Measurements from ENCODE around the gene C11orf16.
"Not testable (repeated sequence)": the region's sequence is repeated elsewhere in the genome, so short reads cannot be mapped to it uniquely, and the experiment has no call there.

C11orf16 gene

GRCh38 chr11:8891185-8891584 is 41.6 kb downstream of the C11orf16 start:
- H3K36me3 Mint-ChIP-seq, CTCF ChIA-PET, H3K4me3 Mint-ChIP-seq, H3K9me3 Mint-ChIP-seq, H3K27ac Mint-ChIP-seq, DNase-seq, H3K4me1 Mint-ChIP-seq: not testable (repeated sequence)
- H3K27me3 Mint-ChIP-seq = peaks cover 15% of the 10 kb centered on the region

- Mint-ChIP-seq H3K27me3 (peaks cover 25% of the 10 kb centered on the region), H3K4me1 (no peaks in the 10 kb centered on the region), H3K36me3 (no peaks in the 10 kb centered on the region), H3K4me3 (no peak overlapping the region), H3K27ac (no peak overlapping the region), H3K9me3 (peaks cover 6% of the 10 kb centered on the region)
- DNase-seq = no peak
- CTCF ChIA-PET = no interaction called here
Measured at GRCh38 chr11:8886322-8886721, 46.4 kb downstream of the C11orf16 start.

GRCh38 chr11:8881585-8881984 is 51.2 kb downstream of the C11orf16 start:
- H3K27me3 Mint-ChIP-seq = peaks cover 28% of the 10 kb centered on the region
- not testable (repeated sequence) for DNase-seq, H3K4me1 Mint-ChIP-seq, H3K9me3 Mint-ChIP-seq, H3K4me3 Mint-ChIP-seq, H3K27ac Mint-ChIP-seq, H3K36me3 Mint-ChIP-seq
- CTCF ChIA-PET = interaction anchor here (0.7 kb wide), 1 partner anchor 53 kb away, joined by 3 read pairs; no protein-coding TSS in a partner anchor

GRCh38 chr11:8878771-8879170 is 54.0 kb downstream of the C11orf16 start:
- no peaks in the 10 kb centered on the region for H3K36me3 Mint-ChIP-seq
- H3K27ac Mint-ChIP-seq = no peak overlapping the region
- peaks cover 6% of the 10 kb centered on the region for H3K4me1 Mint-ChIP-seq
- H3K27me3 Mint-ChIP-seq = peaks cover 43% of the 10 kb centered on the region
- DNase-seq = no peak
- H3K9me3 Mint-ChIP-seq = no peaks in the 10 kb centered on the region
- no peak overlapping the region for H3K4me3 Mint-ChIP-seq
- CTCF ChIA-PET = no interaction called here

DNA sequence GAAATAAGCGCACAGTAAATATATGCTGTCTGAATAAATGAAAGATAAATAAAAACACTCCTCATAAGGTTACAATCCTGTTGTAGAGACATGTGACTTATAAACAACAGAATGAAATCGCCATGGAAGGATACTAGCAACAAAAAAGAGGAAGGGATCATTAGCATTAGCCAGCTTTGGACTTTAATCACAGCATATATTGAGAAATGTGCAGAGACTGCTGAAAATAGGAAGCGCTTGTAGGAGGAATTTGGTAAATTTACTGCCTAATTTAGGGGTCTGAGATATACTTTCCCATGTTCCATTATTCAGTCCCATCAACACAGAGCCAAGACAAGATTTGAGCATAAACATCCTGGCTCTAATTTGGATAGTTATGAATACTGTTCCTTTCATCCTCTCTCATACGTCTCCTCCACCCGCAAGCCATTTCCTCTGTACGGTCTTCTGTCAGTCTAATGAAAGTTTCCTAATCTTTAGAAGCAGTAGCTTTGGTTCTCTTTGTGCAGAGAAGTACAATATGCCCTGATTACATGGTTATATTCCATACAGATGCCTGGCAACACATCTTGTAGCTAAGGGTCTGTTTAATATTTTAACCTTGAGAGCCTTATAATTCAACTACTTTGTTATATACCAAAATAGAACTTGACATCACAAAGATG is 58.9 kb downstream of the C11orf16 start:
- no peak overlapping the region for H3K27ac Mint-ChIP-seq
- no peak overlapping the region for H3K4me3 Mint-ChIP-seq
- peaks cover 16% of the 10 kb centered on the region for H3K4me1 Mint-ChIP-seq
- CTCF ChIA-PET = no interaction called here
- H3K36me3 Mint-ChIP-seq = no peaks in the 10 kb centered on the region
- H3K9me3 Mint-ChIP-seq = no peaks in the 10 kb centered on the region
- H3K27me3 Mint-ChIP-seq = peaks cover 59% of the 10 kb centered on the region
- peak; percentile 29 for DNase-seq

- DNase-seq = no peak
- no peaks in the 10 kb centered on the region for H3K36me3 Mint-ChIP-seq
- peaks cover 73% of the 10 kb centered on the region for H3K27me3 Mint-ChIP-seq
- H3K27ac Mint-ChIP-seq = no peak overlapping the region
- H3K4me1 Mint-ChIP-seq = peaks cover 16% of the 10 kb centered on the region
- no peaks in the 10 kb centered on the region for H3K9me3 Mint-ChIP-seq
- H3K4me3 Mint-ChIP-seq = peak overlapping the region; percentile 61
- CTCF ChIA-PET = no interaction called here
Measured at GRCh38 chr11:8871962-8872361, 60.8 kb downstream of the C11orf16 start.

DNA sequence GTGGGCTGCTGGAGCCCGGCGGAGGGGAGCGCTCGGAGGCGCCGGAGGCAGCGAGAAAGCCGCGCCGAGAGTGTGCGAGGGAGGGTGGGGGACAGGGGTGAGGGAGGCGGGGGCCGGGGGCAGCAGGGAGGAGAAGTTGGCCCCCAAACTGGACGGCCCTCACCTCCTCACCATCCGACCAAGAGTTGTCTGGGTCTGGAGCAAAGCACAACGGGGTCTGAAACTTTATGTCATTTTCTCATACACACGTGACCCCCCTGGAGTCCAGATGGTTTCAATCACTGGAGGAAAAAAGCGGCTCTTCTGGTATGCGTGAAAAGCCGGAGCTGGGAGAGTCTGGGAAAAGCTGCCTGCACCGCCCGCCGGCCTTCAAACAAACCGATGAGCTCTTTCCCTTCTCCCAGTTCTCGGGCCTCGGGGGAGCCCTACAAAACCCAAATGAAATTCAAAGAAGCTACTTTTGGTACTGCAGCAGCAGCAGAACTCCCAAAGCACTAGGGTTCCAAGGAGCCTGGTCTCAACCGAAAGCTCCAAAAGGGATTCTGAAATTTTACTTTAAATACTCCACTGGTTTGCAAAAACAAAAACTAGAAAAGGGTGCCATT is 61.5 kb downstream of the C11orf16 start:
- Mint-ChIP-seq H3K4me3 (peak overlapping the region; percentile 61), H3K4me1 (peaks cover 16% of the 10 kb centered on the region), H3K9me3 (no peaks in the 10 kb centered on the region), H3K27me3 (peaks cover 72% of the 10 kb centered on the region), H3K27ac (no peak overlapping the region), H3K36me3 (no peaks in the 10 kb centered on the region)
- DNase-seq = no peak
- CTCF ChIA-PET = no interaction called here

GRCh38 chr11:8870411-8871170 is 62.2 kb downstream of the C11orf16 start:
- DNase-seq = peak; percentile 46
- peak overlapping the region; percentile 74 for H3K4me3 Mint-ChIP-seq
- H3K4me1 Mint-ChIP-seq = peaks cover 16% of the 10 kb centered on the region
- H3K27ac Mint-ChIP-seq = no peak overlapping the region
- CTCF ChIA-PET = no interaction called here
- H3K9me3 Mint-ChIP-seq = no peaks in the 10 kb centered on the region
- peaks cover 72% of the 10 kb centered on the region for H3K27me3 Mint-ChIP-seq
- no peaks in the 10 kb centered on the region for H3K36me3 Mint-ChIP-seq

All from activated naive CD4-positive, alpha-beta T cell treated with anti-CD3 and anti-CD28 coated beads, Interleukin-2, amount 10 ng/mL, durations not matched to agents 7 days and 5 days (primary cell).